Calu3 (cell line): ENCODE measurements around the gene CFAP99. TPM values are rescaled to one million over a fixed set of nuclear protein-coding genes. Genes with fewer than 3 reads are reported as not detected.

Source experiments
- BruUV-seq: library from RNA; stranded (reverse); fragments of 400-500 nt; replicated peaks from 2 replicates; lab custom pipeline; 2021; lab: Mats Ljungman, UMichigan
- CTCF ChIA-PET: fragments of 300-600 bp; sonication (Branson Sonifier 250); formaldehyde crosslinking; loops from one replicate; lab custom pipeline; 2022; ENCODE audit warnings: antibody characterized with exemption; lab: Charles Lee
- DNase-seq: peaks from one replicate; pipeline ENCODE4 v3.0.0; 2022
- H3K27ac Mint-ChIP-seq: one replicate; pipeline ENCODE4 v1.8.0; 2022; ENCODE audit warnings: mixed read lengths; ENCODE audit not compliant: unreplicated experiment
- H3K27me3 Mint-ChIP-seq: one replicate; pipeline ENCODE4 v1.8.0; 2022; ENCODE audit warnings: mixed read lengths; ENCODE audit not compliant: unreplicated experiment
- H3K36me3 Mint-ChIP-seq: one replicate; pipeline ENCODE4 v1.8.0; 2022; ENCODE audit warnings: mild to moderate bottlenecking, moderate library complexity, mixed read lengths; ENCODE audit not compliant: insufficient read depth, unreplicated experiment
- H3K4me1 Mint-ChIP-seq: one replicate; pipeline ENCODE4 v1.8.0; 2022; ENCODE audit warnings: mild to moderate bottlenecking, low read depth, mixed read lengths; ENCODE audit not compliant: unreplicated experiment
- H3K4me3 Mint-ChIP-seq: one replicate; pipeline ENCODE4 v1.8.0; 2022; ENCODE audit warnings: mild to moderate bottlenecking, low read depth, moderate library complexity, mixed read lengths; ENCODE audit not compliant: unreplicated experiment
- H3K9me3 Mint-ChIP-seq: one replicate; pipeline ENCODE4 v1.8.0; 2022; ENCODE audit warnings: low read depth, mixed read lengths; ENCODE audit not compliant: unreplicated experiment
- intact Hi-C: fragments of 100-400 bp; cut with micrococcal nuclease; formaldehyde crosslinking; loops from one replicate; pipeline ENCODE4 v1.10.0; 2022; ENCODE audit not compliant: unreplicated experiment
- total RNA-seq: library from RNA; stranded (reverse); gene quantifications from 2 replicates; pipeline ENCODE4 v1.2.3, GENCODE V29; 2022
- TF ChIP-seq, protein P1 (sequence below): fragments of 200-600 bp; IDR thresholded peaks from one replicate; pipeline ENCODE4 v1.8.0; 2022; ENCODE audit warnings: antibody characterized with exemption; ENCODE audit not compliant: unreplicated experiment

Gene CFAP99
- total RNA-seq, 1 experiment from 2014 or later: not detected

DNA sequence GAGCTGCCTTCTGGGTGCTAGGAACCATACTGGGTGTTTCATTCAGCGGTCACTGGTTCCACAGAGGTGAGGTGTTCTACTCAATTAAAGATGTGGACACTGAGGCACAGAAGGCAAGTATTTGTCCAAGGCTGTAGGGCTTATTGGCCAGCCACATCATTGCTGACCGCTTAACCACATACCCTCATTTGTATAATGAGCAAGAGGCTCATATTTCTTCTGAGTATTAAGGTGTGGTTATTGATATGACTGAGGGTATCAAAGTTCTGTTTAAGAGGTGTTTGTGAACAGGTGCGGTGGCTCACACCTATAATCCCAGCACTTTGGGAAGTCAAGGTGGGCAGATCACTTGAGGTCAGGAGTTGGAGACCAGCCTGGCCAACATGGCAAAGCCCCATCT is 64.5 kb downstream of the CFAP99 start:
- Mint-ChIP-seq H3K9me3 (no peaks in the 10 kb centered on the region), H3K4me3 (no peak overlapping the region), H3K36me3 (peaks cover 5% of the 10 kb centered on the region), H3K4me1 (peaks cover 37% of the 10 kb centered on the region), H3K27ac (no peak overlapping the region), H3K27me3 (no peaks in the 10 kb centered on the region)
- intact Hi-C loops: no loop called here
- DNase-seq: no peak
- CTCF ChIA-PET: no interaction called here
- TF ChIP-seq, protein P1, sequence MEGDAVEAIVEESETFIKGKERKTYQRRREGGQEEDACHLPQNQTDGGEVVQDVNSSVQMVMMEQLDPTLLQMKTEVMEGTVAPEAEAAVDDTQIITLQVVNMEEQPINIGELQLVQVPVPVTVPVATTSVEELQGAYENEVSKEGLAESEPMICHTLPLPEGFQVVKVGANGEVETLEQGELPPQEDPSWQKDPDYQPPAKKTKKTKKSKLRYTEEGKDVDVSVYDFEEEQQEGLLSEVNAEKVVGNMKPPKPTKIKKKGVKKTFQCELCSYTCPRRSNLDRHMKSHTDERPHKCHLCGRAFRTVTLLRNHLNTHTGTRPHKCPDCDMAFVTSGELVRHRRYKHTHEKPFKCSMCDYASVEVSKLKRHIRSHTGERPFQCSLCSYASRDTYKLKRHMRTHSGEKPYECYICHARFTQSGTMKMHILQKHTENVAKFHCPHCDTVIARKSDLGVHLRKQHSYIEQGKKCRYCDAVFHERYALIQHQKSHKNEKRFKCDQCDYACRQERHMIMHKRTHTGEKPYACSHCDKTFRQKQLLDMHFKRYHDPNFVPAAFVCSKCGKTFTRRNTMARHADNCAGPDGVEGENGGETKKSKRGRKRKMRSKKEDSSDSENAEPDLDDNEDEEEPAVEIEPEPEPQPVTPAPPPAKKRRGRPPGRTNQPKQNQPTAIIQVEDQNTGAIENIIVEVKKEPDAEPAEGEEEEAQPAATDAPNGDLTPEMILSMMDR: no peak
- BruUV-seq: no TSS peak

DNA sequence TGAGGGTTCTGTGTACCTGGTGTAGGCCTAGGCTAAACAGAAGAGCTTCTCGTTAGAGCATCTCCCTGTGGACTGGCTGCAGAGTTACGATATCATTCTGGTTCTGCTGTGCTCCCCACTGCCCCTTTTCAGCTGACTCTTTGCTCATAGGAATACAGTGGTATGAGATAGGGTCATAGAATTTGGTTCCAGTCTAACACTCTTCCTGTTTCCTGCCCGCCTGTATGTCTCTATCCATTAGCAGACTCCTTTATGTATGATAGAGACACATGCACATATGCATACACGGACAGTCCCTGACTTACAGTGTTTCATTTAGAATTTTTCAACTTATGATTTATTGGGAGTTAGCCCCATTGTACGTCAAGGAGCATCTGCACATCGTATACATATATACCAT is 65.4 kb downstream of the CFAP99 start:
- H3K36me3 Mint-ChIP-seq: peaks cover 5% of the 10 kb centered on the region
- H3K27ac Mint-ChIP-seq: no peak overlapping the region
- CTCF ChIA-PET: no interaction called here
- intact Hi-C loops: no loop called here
- H3K4me3 Mint-ChIP-seq: no peak overlapping the region
- no peak for DNase-seq
- H3K4me1 Mint-ChIP-seq: peaks cover 29% of the 10 kb centered on the region
- H3K27me3 Mint-ChIP-seq: no peaks in the 10 kb centered on the region
- H3K9me3 Mint-ChIP-seq: no peaks in the 10 kb centered on the region
- BruUV-seq: no TSS peak
- TF ChIP-seq, protein P1: no peak

DNA sequence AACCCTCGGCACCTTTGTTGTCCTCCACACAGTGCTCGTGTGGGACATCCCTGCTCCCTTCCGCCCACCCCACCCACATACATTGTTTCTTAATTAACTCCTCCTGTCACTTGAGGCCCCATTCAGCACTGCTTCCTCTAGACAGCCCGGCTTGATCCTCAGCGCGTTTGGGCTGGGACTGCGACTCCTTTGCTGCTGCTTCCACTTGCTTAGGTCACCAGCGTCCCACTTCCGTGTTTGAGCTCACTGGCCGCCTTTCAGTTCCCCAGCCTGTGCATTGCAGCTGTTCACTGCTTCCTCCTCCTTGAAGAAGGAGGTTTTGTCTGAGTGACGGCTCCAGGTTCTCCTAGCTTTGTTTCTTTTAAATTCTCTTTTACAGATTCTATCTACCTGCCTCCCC is 66.2 kb downstream of the CFAP99 start:
- H3K9me3 Mint-ChIP-seq: no peaks in the 10 kb centered on the region
- TF ChIP-seq, protein P1: no peak
- CTCF ChIA-PET: no interaction called here
- no peak for DNase-seq
- no peak overlapping the region for H3K27ac Mint-ChIP-seq
- peaks cover 5% of the 10 kb centered on the region for H3K36me3 Mint-ChIP-seq
- H3K27me3 Mint-ChIP-seq: no peaks in the 10 kb centered on the region
- H3K4me1 Mint-ChIP-seq: peaks cover 21% of the 10 kb centered on the region
- no TSS peak for BruUV-seq
- H3K4me3 Mint-ChIP-seq: no peak overlapping the region
- intact Hi-C loops: no loop called here

DNA sequence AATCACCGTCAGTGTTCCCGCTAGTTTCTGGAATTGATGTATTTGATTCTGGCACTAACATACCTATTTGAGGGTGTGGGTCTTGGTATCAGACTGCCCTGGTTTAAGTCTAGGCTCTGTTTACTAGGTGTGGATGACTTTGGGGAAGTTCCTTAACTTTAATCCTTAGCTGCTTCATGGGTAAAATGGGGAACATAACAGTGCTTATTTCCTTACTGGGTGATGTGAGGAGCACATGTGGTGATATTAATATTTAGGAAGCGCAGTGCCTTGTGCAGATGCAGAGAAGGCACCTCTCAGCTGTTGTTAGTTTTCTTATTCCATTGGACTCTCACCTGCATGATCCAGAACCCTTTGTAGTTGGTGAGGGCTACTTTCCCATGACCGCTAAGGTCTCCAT is 67.2 kb downstream of the CFAP99 start:
- BruUV-seq: no TSS peak
- intact Hi-C loops: no loop called here

More for the DNA sequence above, 67.2 kb downstream of the CFAP99 start:
- Mint-ChIP-seq H3K9me3 (no peaks in the 10 kb centered on the region), H3K27ac (no peak overlapping the region), H3K4me1 (peaks cover 20% of the 10 kb centered on the region), H3K27me3 (no peaks in the 10 kb centered on the region), H3K4me3 (no peak overlapping the region), H3K36me3 (peaks cover 14% of the 10 kb centered on the region)
- TF ChIP-seq, protein P1: no peak
- no peak for DNase-seq
- CTCF ChIA-PET: interaction anchor here (0.5 kb wide), 1 partner anchor 302 kb away, joined by 5 read pairs; no protein-coding TSS in a partner anchor
